Measurements from ENCODE around the gene SLC7A4. TPM values are rescaled to one million over a fixed set of nuclear protein-coding genes. Genes with fewer than 3 reads are reported as not detected.

Gene SLC7A4
- total RNA-seq, 1 donor from 2014 or later: not detected

- DNase-seq (ENCODE audit: low read depth, low spot score): no peak
These were observed 42.8 kb downstream of the SLC7A4 start for GRCh38 chr22:20989323-20990138.

GRCh38 chr22:20988573-20989322 is 43.6 kb downstream of the SLC7A4 start:
- DNase-seq (ENCODE audit: low read depth, low spot score): no peak

GRCh38 chr22:20987375-20987774 is 45.0 kb downstream of the SLC7A4 start:
- no peak for DNase-seq (ENCODE audit: low read depth, low spot score)

- DNase-seq (ENCODE audit: low read depth, low spot score): no peak
These were observed 46.0 kb downstream of the SLC7A4 start for GRCh38 chr22:20986365-20986764.

GRCh38 chr22:20985720-20986119 is 46.6 kb downstream of the SLC7A4 start:
- DNase-seq (ENCODE audit: low read depth, low spot score): no peak

GRCh38 chr22:20983081-20983771 is 49.1 kb downstream of the SLC7A4 start:
- no peak for DNase-seq (ENCODE audit: low read depth, low spot score)

GRCh38 chr22:20982563-20982882 is 49.8 kb downstream of the SLC7A4 start:
- no peak for DNase-seq (ENCODE audit: low read depth, low spot score)

- DNase-seq (ENCODE audit: low read depth, low spot score): peak; percentile 49
These were observed 50.4 kb downstream of the SLC7A4 start, which contains the start of gene LZTR1 for GRCh38 chr22:20981787-20982562. Gene LZTR1 (plus strand): TSS chr22:20982297. CDS start chr22:20982372, 75 bp downstream.

GRCh38 chr22:20980938-20981722 is 51.2 kb downstream of the SLC7A4 start:
- DNase-seq (ENCODE audit: low read depth, low spot score): no peak

- no peak for DNase-seq (ENCODE audit: low read depth, low spot score)
These were observed 51.8 kb downstream of the SLC7A4 start for GRCh38 chr22:20980523-20980922.

- no peak for DNase-seq (ENCODE audit: low read depth, low spot score)
These were observed 52.4 kb downstream of the SLC7A4 start for GRCh38 chr22:20979940-20980453.

- DNase-seq (ENCODE audit: low read depth, low spot score): peak; percentile 29
These were observed 53.0 kb downstream of the SLC7A4 start for GRCh38 chr22:20979243-20979809.

Other genes with a start within 250 kb of the SLC7A4 start
- gene PI4KA, start 173.8 kb downstream of the SLC7A4 start, total RNA-seq: 22.1 and 27.1 TPM in 2 replicates
- 7.5 and 7.9 TPM in 2 replicates for gene SNAP29, start 173.6 kb downstream of the SLC7A4 start, total RNA-seq
- gene CRKL, start 115.2 kb downstream of the SLC7A4 start, total RNA-seq: 45.7 and 58.2 TPM in 2 replicates
- 0.07 and 0.56 TPM in 2 replicates for gene AIFM3, start 65.3 kb downstream of the SLC7A4 start, total RNA-seq
- gene LZTR1, start 50.3 kb downstream of the SLC7A4 start, total RNA-seq: 51.1 and 69.5 TPM in 2 replicates
- gene THAP7, start 30.4 kb downstream of the SLC7A4 start, total RNA-seq: 16.2 and 18.8 TPM in 2 replicates
- gene P2RX6, start 17.4 kb downstream of the SLC7A4 start, total RNA-seq: 0.07 TPM in 1 of 2 replicates, not detected in the other
- gene LRRC74B, start 13.4 kb upstream of the SLC7A4 start, total RNA-seq: not detected in 2 replicates